ENCODE measurements around the gene RRM2. TPM values are rescaled to one million over a fixed set of nuclear protein-coding genes. Genes with fewer than 3 reads are reported as not detected.

RRM2 gene
- total RNA-seq, 1 donor from 2014 or later, result 2.3 TPM

- no peak overlapping the region for H3K27ac ChIP-seq
- H3K4me1 ChIP-seq, result peaks cover 13% of the 10 kb centered on the region
- peaks cover 3% of the 10 kb centered on the region for H3K27me3 ChIP-seq
- H3K36me3 ChIP-seq, result no peaks in the 10 kb centered on the region
- intact Hi-C loops (cut with DNase I), result no loop called here
- H3K4me3 ChIP-seq, result no peak overlapping the region
- no peak for TF ChIP-seq CTCF (IDR thresholded peaks at IDR 0.05)
- ATAC-seq (no peak), DNase-seq (no peak)
- no peaks in the 10 kb centered on the region for H3K9me3 ChIP-seq
Observed at GRCh38 chr2:10128420-10128819, 5.9 kb downstream of the RRM2 start.

GRCh38 chr2:10129490-10129889, 7.0 kb downstream of the RRM2 start:
- intact Hi-C loops (cut with DNase I), result no loop called here
- peaks cover 9% of the 10 kb centered on the region for H3K4me1 ChIP-seq
- no peak for DNase-seq
- no peaks in the 10 kb centered on the region for H3K36me3 ChIP-seq
- no peak for TF ChIP-seq CTCF (IDR thresholded peaks at IDR 0.05)
- H3K27ac ChIP-seq, result no peak overlapping the region
- no peak overlapping the region for H3K4me3 ChIP-seq
- H3K9me3 ChIP-seq, result no peaks in the 10 kb centered on the region
- H3K27me3 ChIP-seq, result no peaks in the 10 kb centered on the region
- ATAC-seq, result no peak

GRCh38 chr2:10132043-10132575, 9.6 kb downstream of the RRM2 start:
- no peak overlapping the region for H3K27ac ChIP-seq
- H3K9me3 ChIP-seq, result no peaks in the 10 kb centered on the region
- no peak for DNase-seq
- no peak for ATAC-seq
- H3K36me3 ChIP-seq, result no peaks in the 10 kb centered on the region
- intact Hi-C loops (cut with DNase I), result loop anchor here (5.0 kb wide), 1 partner anchor 285 kb away; no protein-coding TSS in a partner anchor
- H3K4me1 ChIP-seq, result no peaks in the 10 kb centered on the region
- no peak for TF ChIP-seq CTCF (IDR thresholded peaks at IDR 0.05)
- H3K4me3 ChIP-seq, result no peak overlapping the region
- no peaks in the 10 kb centered on the region for H3K27me3 ChIP-seq

GRCh38 chr2:10132596-10132995, 10.1 kb downstream of the RRM2 start:
- Histone ChIP-seq H3K36me3 (no peaks in the 10 kb centered on the region), H3K27ac (no peak overlapping the region), H3K9me3 (no peaks in the 10 kb centered on the region), H3K4me1 (no peaks in the 10 kb centered on the region), H3K27me3 (no peaks in the 10 kb centered on the region), H3K4me3 (no peak overlapping the region)
- no peak for TF ChIP-seq CTCF (IDR thresholded peaks at IDR 0.05)
- no peak for DNase-seq
- ATAC-seq, result no peak
- intact Hi-C loops (cut with DNase I), result loop anchor here (5.0 kb wide), 1 partner anchor 285 kb away; no protein-coding TSS in a partner anchor

- DNase-seq, result no peak
- intact Hi-C loops (cut with DNase I), result loop anchor here (5.0 kb wide), 1 partner anchor 284 kb away; no protein-coding TSS in a partner anchor
Observed at GRCh38 chr2:10132996-10133647, 10.6 kb downstream of the RRM2 start.

More at GRCh38 chr2:10132996-10133647, 10.6 kb downstream of the RRM2 start:
- no peaks in the 10 kb centered on the region for H3K9me3 ChIP-seq
- H3K36me3 ChIP-seq, result no peaks in the 10 kb centered on the region
- no peak for ATAC-seq
- no peaks in the 10 kb centered on the region for H3K27me3 ChIP-seq
- no peaks in the 10 kb centered on the region for H3K4me1 ChIP-seq
- H3K27ac ChIP-seq, result no peak overlapping the region
- H3K4me3 ChIP-seq, result no peak overlapping the region
- TF ChIP-seq CTCF (IDR thresholded peaks at IDR 0.05), result no peak

Measured in upper lobe of right lung (tissue), 1 donor.